AG04449 (cell line): ENCODE measurements around the gene ATG4D.
A peak's percentile ranks its signal among the peaks of the same experiment; 100 is the strongest.
"Not testable (repeated sequence)": the region's sequence is repeated elsewhere in the genome, so short reads cannot be mapped to it uniquely, and the experiment has no call there.

Experiments
- CTCF ChIA-PET: fragments of 350-600 bp; formaldehyde crosslinking; extraction: SDS; loops from one replicate; lab custom pipeline; 2021; ENCODE audit warnings: antibody characterized with exemption; lab: Yijun Ruan, JAX
- POLR2A ChIA-PET: fragments of 400-600, 350-600 bp; formaldehyde crosslinking; extraction: SDS; loops from one replicate; lab custom pipeline; 2020; ENCODE audit warnings: antibody characterized with exemption, inconsistent platforms; lab: Yijun Ruan, JAX
- DNase-seq: peaks from one replicate; pipeline ENCODE4 v3.0.0-alpha.2; 2010; ENCODE audit warnings: low read depth, low spot score
- H3K4me3 ChIP-seq: 2 replicates; pipeline ENCODE4 v1.5.1; 2011; ENCODE audit warnings: low read depth, mild to moderate bottlenecking, control low read depth, low read length
- TF ChIP-seq, protein P1 (sequence below): IDR thresholded peaks from one replicate; pipeline ENCODE4 v1.5.1; 2011; ENCODE audit warnings: mild to moderate bottlenecking, moderate library complexity, low read length, control low read depth, inconsistent platforms; ENCODE audit not compliant: insufficient read depth; ENCODE audit errors: missing control alignments

Gene ATG4D

DNA sequence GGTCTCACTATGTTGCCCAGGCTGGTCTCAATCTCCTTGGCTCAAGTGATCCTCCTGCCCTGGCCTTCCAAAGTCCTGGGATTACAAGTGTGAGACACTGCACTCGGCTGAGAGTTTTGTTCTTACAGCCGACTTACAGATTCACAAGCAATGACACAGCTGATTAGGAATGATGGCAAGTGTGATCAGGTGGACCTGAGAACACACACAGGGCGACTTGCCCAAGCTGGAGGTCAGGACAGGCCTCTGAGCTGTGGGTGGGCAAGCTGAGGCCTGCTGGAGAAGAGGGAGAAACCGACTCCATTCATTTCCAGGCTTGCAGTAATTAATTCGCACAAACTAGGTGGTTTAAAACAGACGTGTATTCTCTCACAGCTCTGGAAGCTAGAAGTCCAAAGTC lies 8.1 kb upstream of the ATG4D start:
- CTCF ChIA-PET: interaction anchor here (1.1 to 1.5 kb wide), 4 partner anchors 17 to 108 kb away, joined by 3 to 4 read pairs (median 4); no protein-coding TSS in a partner anchor
- H3K4me3 ChIP-seq: no peak overlapping the region
- POLR2A ChIA-PET: interaction anchor here (0.6 kb wide), 1 partner anchor 16 kb away, joined by 5 read pairs; no protein-coding TSS in a partner anchor
- TF ChIP-seq, protein P1, sequence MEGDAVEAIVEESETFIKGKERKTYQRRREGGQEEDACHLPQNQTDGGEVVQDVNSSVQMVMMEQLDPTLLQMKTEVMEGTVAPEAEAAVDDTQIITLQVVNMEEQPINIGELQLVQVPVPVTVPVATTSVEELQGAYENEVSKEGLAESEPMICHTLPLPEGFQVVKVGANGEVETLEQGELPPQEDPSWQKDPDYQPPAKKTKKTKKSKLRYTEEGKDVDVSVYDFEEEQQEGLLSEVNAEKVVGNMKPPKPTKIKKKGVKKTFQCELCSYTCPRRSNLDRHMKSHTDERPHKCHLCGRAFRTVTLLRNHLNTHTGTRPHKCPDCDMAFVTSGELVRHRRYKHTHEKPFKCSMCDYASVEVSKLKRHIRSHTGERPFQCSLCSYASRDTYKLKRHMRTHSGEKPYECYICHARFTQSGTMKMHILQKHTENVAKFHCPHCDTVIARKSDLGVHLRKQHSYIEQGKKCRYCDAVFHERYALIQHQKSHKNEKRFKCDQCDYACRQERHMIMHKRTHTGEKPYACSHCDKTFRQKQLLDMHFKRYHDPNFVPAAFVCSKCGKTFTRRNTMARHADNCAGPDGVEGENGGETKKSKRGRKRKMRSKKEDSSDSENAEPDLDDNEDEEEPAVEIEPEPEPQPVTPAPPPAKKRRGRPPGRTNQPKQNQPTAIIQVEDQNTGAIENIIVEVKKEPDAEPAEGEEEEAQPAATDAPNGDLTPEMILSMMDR: no peak
- DNase-seq: no peak

DNA sequence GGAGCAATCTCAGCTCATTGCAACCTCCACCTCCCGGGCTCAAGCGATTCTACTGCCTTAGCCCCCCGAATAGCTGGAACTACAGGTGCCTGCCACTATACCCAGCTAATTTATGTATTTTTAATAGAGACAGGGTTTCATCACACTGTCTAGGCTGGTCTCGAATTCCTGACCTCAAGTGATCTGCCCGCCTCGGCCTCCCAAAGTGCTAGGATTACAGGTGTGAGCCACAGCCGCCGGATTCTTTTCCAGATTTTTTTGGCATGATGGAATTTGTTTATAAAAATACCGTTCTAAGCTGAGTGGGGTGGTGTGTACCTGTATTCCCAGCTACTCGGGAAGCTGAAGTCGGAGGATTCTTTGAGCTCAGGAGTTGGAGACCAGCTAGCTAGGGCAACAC lies 6.0 kb upstream of the ATG4D start:
- ChIA-PET CTCF (interaction anchor here (1.0 kb wide), 1 partner anchor 14 kb away, joined by 3 read pairs; no protein-coding TSS in a partner anchor), POLR2A (no interaction called here)
- H3K4me3 ChIP-seq: no peak overlapping the region
- no peak for DNase-seq
- TF ChIP-seq, protein P1: no peak

DNA sequence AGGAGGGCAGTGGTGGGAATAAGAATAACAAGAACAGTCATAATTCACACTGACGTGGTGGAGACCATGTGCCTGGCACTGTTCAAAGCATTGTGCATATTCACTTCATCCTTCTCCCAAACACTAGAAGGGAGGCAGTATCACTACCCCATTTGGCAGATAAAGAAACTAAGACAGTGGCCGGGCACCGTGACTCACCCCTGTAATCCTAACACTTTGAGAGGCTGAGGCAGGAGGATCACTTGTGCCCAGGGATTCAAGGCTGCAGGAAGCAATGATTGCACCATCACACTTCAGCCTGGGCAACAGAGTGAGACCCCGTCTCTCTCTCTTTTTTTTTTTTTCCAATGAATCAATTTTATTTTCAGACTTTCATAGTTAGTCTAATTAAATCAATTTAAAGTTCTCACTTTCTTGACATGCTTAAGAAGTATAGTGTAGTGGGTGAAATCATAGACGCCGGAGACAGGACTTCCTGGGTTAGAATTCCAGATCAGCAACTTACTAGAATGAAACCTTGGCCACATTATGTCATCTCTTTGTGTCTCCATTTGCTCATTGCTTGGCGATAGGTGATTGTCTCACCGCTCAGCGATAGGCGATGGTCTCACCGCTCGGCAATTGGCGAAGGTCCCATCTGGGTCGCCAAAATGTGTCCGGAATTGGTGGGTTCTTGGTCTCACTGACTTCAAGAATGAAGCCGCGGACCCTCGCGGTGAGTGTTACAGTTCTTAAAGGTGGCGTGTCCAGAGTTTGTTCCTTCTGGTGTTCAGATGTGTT lies 5.3 kb upstream of the ATG4D start:
- TF ChIP-seq, protein P1: no peak
- H3K4me3 ChIP-seq: no peak overlapping the region
- ChIA-PET POLR2A (no interaction called here), CTCF (interaction anchor here (1.0 kb wide), 1 partner anchor 15 kb away, joined by 3 read pairs; no protein-coding TSS in a partner anchor)
- no peak for DNase-seq

DNA sequence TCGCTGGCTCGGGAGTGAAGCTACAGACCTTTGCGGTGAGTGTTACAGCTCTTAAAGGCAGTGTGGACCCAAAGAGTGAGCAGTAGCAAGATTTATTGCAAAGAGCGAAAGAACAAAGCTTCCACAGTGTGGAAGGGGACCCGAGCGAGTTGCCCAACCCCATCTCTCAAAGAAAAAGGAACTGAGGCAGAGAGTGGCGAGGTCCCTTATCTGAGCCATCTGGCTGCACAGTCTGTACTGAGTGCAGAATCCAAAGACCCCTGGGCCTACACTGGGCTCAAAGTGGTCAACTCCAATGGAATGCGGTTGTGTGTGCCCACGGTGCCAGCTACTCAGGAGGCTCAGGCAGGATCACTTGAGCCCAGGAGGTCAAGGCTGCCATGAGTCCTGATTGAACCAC lies 4.7 kb upstream of the ATG4D start:
- DNase-seq, H3K4me3 ChIP-seq, CTCF ChIA-PET, POLR2A ChIA-PET: not testable (repeated sequence)

DNA sequence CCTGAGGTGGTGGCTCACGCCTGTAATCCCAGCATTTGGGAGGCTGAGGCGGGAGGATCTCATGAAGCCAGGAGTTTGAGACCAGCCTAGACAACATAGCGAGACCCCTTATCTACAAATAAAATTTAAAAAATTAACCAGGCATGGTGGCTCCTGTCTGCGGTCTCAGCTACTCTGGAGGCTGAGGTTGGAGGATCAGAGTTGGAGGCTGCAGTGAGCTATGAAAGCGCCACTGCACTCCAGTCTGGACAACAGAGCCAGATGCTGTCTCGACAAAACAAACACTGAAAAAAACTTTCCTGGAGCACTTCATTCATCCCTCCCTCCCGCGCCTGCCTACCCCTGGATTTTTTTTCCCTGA lies 665 bp upstream of the ATG4D start:
- ChIA-PET CTCF (interaction anchor here (0.6 to 1.8 kb wide), 8 partner anchors 9 to 312 kb away, joined by 3 to 6 read pairs (median 3); partner anchors contain the start of gene KRI1), POLR2A (no interaction called here)
- DNase-seq: no peak
- H3K4me3 ChIP-seq: no peak overlapping the region
- TF ChIP-seq, protein P1: no peak

DNA sequence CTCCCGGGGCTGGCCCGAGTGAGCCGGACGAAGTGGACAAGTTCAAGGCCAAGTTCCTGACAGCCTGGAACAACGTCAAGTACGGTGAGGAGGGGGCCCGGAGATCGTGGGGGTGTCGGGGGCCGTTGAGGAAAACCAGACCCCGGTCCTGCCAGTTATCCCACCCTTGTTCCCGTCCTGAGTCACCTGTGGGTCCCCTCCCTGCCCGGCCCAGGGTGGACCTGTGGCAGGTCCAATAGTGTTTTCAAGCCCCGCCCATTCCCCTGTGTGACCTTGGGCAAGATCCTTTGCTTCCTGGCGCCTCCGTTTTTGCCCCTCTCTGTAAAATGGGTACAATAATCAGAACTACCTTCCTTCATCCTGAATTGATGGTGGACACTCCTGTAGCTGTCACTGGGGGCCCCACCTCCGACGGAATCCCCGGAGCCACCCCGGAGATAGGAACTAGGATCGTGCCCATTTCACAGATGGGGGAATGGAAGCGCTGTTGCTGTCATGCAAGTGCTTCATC lies 593 bp downstream of the ATG4D start:
- TF ChIP-seq, protein P1: no peak
- CTCF ChIA-PET: no interaction called here
- no peak for DNase-seq
- H3K4me3 ChIP-seq: peak overlapping the region; percentile 71
- POLR2A ChIA-PET: no interaction called here
